Measurements from ENCODE around the gene AOX1. TPM values are rescaled to one million over a fixed set of nuclear protein-coding genes. Genes with fewer than 3 reads are reported as not detected.

AOX1 gene
- total RNA-seq, 1 experiment from 2014 or later = 3.5 TPM

DNA sequence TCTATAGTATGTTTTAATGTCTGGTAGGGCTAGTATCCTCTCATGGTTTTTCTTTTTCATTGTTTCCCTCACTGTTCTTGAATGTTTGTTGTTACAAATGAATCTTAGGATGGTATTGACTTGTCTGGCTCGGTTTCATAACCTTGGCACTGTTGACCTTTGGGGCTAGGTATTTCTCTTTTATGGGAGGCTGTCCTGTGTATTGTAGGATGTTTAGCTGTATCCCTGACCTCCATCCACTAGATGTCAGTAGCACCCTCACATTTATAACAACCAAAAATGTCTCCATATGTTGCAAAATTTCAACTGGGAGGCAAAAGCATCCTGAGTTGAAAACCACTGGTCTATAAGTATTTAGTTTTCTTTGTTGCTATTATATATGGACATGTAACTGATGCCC is 7.0 kb upstream of the AOX1 start:
- Histone ChIP-seq H3K27me3 (ENCODE audit: insufficient read depth, low read length) (no peaks in the 10 kb centered on the region), H3K27ac (ENCODE audit: insufficient read length, low read depth, low read length) (no peak overlapping the region), H4K20me1 (ENCODE audit: control insufficient read depth, insufficient read depth, insufficient read length) (no peaks in the 10 kb centered on the region), H2AFZ (ENCODE audit: low read length) (no peak overlapping the region), H3K14ac (ENCODE audit: insufficient read depth, low read length) (no peak overlapping the region), H3T11ph (ENCODE audit: low read length) (no peak overlapping the region), H3K23ac (ENCODE audit: insufficient read length, low read depth, low read length) (no peak overlapping the region), H3K9ac (ENCODE audit: extremely low read depth, insufficient read length, low read length) (no peak overlapping the region), H3K23me2 (ENCODE audit: insufficient read length, low read depth, low read length, poor library complexity, severe bottlenecking) (no peaks in the 10 kb centered on the region), H3K18ac (ENCODE audit: insufficient read length, low read depth, low read length) (no peak overlapping the region), H2BK20ac (ENCODE audit: low read depth, low read length, poor library complexity, severe bottlenecking) (no peak overlapping the region), H2AK5ac (ENCODE audit: insufficient read length, low read length) (no peak overlapping the region), H3K56ac (ENCODE audit: insufficient read length, low read depth, low read length) (no peak overlapping the region), H2BK15ac (ENCODE audit: low read depth, low read length) (no peak overlapping the region), H2BK120ac (ENCODE audit: low read depth, low read length, poor library complexity, severe bottlenecking) (no peak overlapping the region), H3K79me1 (ENCODE audit: insufficient read depth, low read depth, low read length, poor library complexity, severe bottlenecking) (no peaks in the 10 kb centered on the region), H3K4me1 (ENCODE audit: insufficient read depth, low read length) (no peaks in the 10 kb centered on the region), H4K5ac (ENCODE audit: insufficient read length, low read depth, low read length) (no peak overlapping the region), H4K8ac (replicated peaks; ENCODE audit: insufficient read length, low read depth, low read length) (no peak overlapping the region), H2BK12ac (ENCODE audit: insufficient read length, low read depth, low read length) (no peak overlapping the region), H3K9me3 (ENCODE audit: control insufficient read depth, low read depth, low read length) (no peaks in the 10 kb centered on the region), H3K79me2 (ENCODE audit: insufficient read depth, low read length) (no peaks in the 10 kb centered on the region), H3K4ac (ENCODE audit: low read depth, low read length) (no peak overlapping the region), H3K4me2 (ENCODE audit: insufficient read depth, insufficient read length, low read length) (no peak overlapping the region), H2BK5ac (ENCODE audit: insufficient read length, low read length) (no peak overlapping the region), H4K91ac (ENCODE audit: insufficient read length, low read depth, low read length) (no peak overlapping the region)
- Mint-ChIP-seq H3K4me3 (no peak overlapping the region), H3K36me3 (ENCODE audit: insufficient read depth in 1 of 3, low read depth in 3 of 3) (peaks cover 2 to 11% (median 7%) of the 10 kb centered on the region in 3 experiments; a peak in 6 of 7 replicates), H3K27ac (no peak overlapping the region), H3K27me3 (ENCODE audit: low read depth) (no peaks in the 10 kb centered on the region), H3K4me1 (no peaks in the 10 kb centered on the region), H3K9me3 (no peaks in the 10 kb centered on the region)
- WGBS (ENCODE audit: extremely low coverage, insufficient read length, low lambda C conversion rate) = no CpG with 5 or more reads among the region's 1 CpG
- TF ChIP-seq, protein P1, sequence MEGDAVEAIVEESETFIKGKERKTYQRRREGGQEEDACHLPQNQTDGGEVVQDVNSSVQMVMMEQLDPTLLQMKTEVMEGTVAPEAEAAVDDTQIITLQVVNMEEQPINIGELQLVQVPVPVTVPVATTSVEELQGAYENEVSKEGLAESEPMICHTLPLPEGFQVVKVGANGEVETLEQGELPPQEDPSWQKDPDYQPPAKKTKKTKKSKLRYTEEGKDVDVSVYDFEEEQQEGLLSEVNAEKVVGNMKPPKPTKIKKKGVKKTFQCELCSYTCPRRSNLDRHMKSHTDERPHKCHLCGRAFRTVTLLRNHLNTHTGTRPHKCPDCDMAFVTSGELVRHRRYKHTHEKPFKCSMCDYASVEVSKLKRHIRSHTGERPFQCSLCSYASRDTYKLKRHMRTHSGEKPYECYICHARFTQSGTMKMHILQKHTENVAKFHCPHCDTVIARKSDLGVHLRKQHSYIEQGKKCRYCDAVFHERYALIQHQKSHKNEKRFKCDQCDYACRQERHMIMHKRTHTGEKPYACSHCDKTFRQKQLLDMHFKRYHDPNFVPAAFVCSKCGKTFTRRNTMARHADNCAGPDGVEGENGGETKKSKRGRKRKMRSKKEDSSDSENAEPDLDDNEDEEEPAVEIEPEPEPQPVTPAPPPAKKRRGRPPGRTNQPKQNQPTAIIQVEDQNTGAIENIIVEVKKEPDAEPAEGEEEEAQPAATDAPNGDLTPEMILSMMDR (conservative IDR thresholded peaks at IDR 0.05) = peak; percentile 68
- no peak for DNase-seq

All from H9 (cell line).